ENCODE results near the gene ARHGAP40.

The ARHGAP40 gene

GRCh38 chr20:38609815-38610214 lies 8.2 kb downstream of the ARHGAP40 start:
- no peak for DNase-seq (ENCODE audit: low read depth, low spot score)
- no peak overlapping the region for H3K9ac ChIP-seq (ENCODE audit: insufficient read length, low read depth)
- H3K27me3 ChIP-seq (ENCODE audit: insufficient read depth, insufficient read length): no peaks in the 10 kb centered on the region
- no peak for TF ChIP-seq ZNF274 (IDR thresholded peaks at IDR 0.05; ENCODE audit: low read depth, low read length)
- TF ChIP-seq SUZ12 (IDR thresholded peaks at IDR 0.05; ENCODE audit: extremely low read depth, insufficient read depth, insufficient read length): no peak
- no peak for TF ChIP-seq YY1 (IDR thresholded peaks at IDR 0.05; ENCODE audit: insufficient read depth, insufficient read length)
- no peaks in the 10 kb centered on the region for H3K9me3 ChIP-seq (ENCODE audit: insufficient read depth, low read length)
- no peaks in the 10 kb centered on the region for H3K36me3 ChIP-seq (ENCODE audit: insufficient read depth, insufficient read length, low read length)
- H3K4me1 ChIP-seq (ENCODE audit: insufficient read depth, insufficient read length): peaks cover 23% of the 10 kb centered on the region
- H3K4me3 ChIP-seq (ENCODE audit: insufficient read length, low read depth): no peak overlapping the region

GRCh38 chr20:38610521-38610920 lies 8.9 kb downstream of the ARHGAP40 start:
- Histone ChIP-seq H3K4me3 (ENCODE audit: insufficient read length, low read depth) (no peak overlapping the region), H3K27me3 (ENCODE audit: insufficient read depth, insufficient read length) (no peaks in the 10 kb centered on the region), H3K9me3 (ENCODE audit: insufficient read depth, low read length) (no peaks in the 10 kb centered on the region), H3K4me1 (ENCODE audit: insufficient read depth, insufficient read length) (peaks cover 20% of the 10 kb centered on the region), H3K9ac (ENCODE audit: insufficient read length, low read depth) (no peak overlapping the region), H3K36me3 (ENCODE audit: insufficient read depth, insufficient read length, low read length) (no peaks in the 10 kb centered on the region)
- TF ChIP-seq YY1 (IDR thresholded peaks at IDR 0.05; ENCODE audit: insufficient read depth, insufficient read length): no peak
- no peak for TF ChIP-seq SUZ12 (IDR thresholded peaks at IDR 0.05; ENCODE audit: extremely low read depth, insufficient read depth, insufficient read length)
- no peak for DNase-seq (ENCODE audit: low read depth, low spot score)

- Histone ChIP-seq H3K9ac (ENCODE audit: insufficient read length, low read depth) (no peak overlapping the region), H3K4me1 (ENCODE audit: insufficient read depth, insufficient read length) (peaks cover 17% of the 10 kb centered on the region)
- TF ChIP-seq YY1 (IDR thresholded peaks at IDR 0.05; ENCODE audit: insufficient read depth, insufficient read length): no peak
- TF ChIP-seq ZNF274 (IDR thresholded peaks at IDR 0.05; ENCODE audit: low read depth, low read length): no peak
These were observed 11.3 kb downstream of the ARHGAP40 start for GRCh38 chr20:38612751-38613515.

GRCh38 chr20:38615283-38615682 lies 13.7 kb downstream of the ARHGAP40 start:
- Histone ChIP-seq H3K4me1 (ENCODE audit: insufficient read depth, insufficient read length) (peaks cover 4% of the 10 kb centered on the region), H3K9ac (ENCODE audit: insufficient read length, low read depth) (no peak overlapping the region), H3K4me3 (ENCODE audit: insufficient read length, low read depth) (no peak overlapping the region), H3K9me3 (ENCODE audit: insufficient read depth, low read length) (no peaks in the 10 kb centered on the region), H3K27me3 (ENCODE audit: insufficient read depth, insufficient read length) (no peaks in the 10 kb centered on the region), H3K36me3 (ENCODE audit: insufficient read depth, insufficient read length, low read length) (no peaks in the 10 kb centered on the region)
- TF ChIP-seq SUZ12 (IDR thresholded peaks at IDR 0.05; ENCODE audit: extremely low read depth, insufficient read depth, insufficient read length): no peak
- no peak for TF ChIP-seq YY1 (IDR thresholded peaks at IDR 0.05; ENCODE audit: insufficient read depth, insufficient read length)
- DNase-seq (ENCODE audit: low read depth, low spot score): no peak

More at GRCh38 chr20:38612751-38613515, 11.3 kb downstream of the ARHGAP40 start:
- no peak for DNase-seq (ENCODE audit: low read depth, low spot score)
- H3K9me3 ChIP-seq (ENCODE audit: insufficient read depth, low read length): no peaks in the 10 kb centered on the region
- no peaks in the 10 kb centered on the region for H3K36me3 ChIP-seq (ENCODE audit: insufficient read depth, insufficient read length, low read length)
- H3K4me3 ChIP-seq (ENCODE audit: insufficient read length, low read depth): no peak overlapping the region
- H3K27me3 ChIP-seq (ENCODE audit: insufficient read depth, insufficient read length): no peaks in the 10 kb centered on the region

GRCh38 chr20:38616457-38616856 lies 14.8 kb downstream of the ARHGAP40 start:
- Histone ChIP-seq H3K4me3 (ENCODE audit: insufficient read length, low read depth) (no peak overlapping the region), H3K27me3 (ENCODE audit: insufficient read depth, insufficient read length) (no peaks in the 10 kb centered on the region), H3K9ac (ENCODE audit: insufficient read length, low read depth) (no peak overlapping the region), H3K4me1 (ENCODE audit: insufficient read depth, insufficient read length) (peaks cover 4% of the 10 kb centered on the region), H3K36me3 (ENCODE audit: insufficient read depth, insufficient read length, low read length) (no peaks in the 10 kb centered on the region), H3K9me3 (ENCODE audit: insufficient read depth, low read length) (no peaks in the 10 kb centered on the region)
- TF ChIP-seq SUZ12 (IDR thresholded peaks at IDR 0.05; ENCODE audit: extremely low read depth, insufficient read depth, insufficient read length) (no peak), YY1 (IDR thresholded peaks at IDR 0.05; ENCODE audit: insufficient read depth, insufficient read length) (no peak), ZNF274 (IDR thresholded peaks at IDR 0.05; ENCODE audit: low read depth, low read length) (no peak)
- DNase-seq (ENCODE audit: low read depth, low spot score): no peak

GRCh38 chr20:38617011-38617829 lies 15.6 kb downstream of the ARHGAP40 start:
- no peaks in the 10 kb centered on the region for H3K9me3 ChIP-seq (ENCODE audit: insufficient read depth, low read length)
- peak; percentile 51 for DNase-seq (ENCODE audit: low read depth, low spot score)
- peaks cover 4% of the 10 kb centered on the region for H3K4me1 ChIP-seq (ENCODE audit: insufficient read depth, insufficient read length)
- peak overlapping the region; percentile 33 for H3K9ac ChIP-seq (ENCODE audit: insufficient read length, low read depth)
- H3K27me3 ChIP-seq (ENCODE audit: insufficient read depth, insufficient read length): no peaks in the 10 kb centered on the region
- TF ChIP-seq YY1 (IDR thresholded peaks at IDR 0.05; ENCODE audit: insufficient read depth, insufficient read length) (no peak), SUZ12 (IDR thresholded peaks at IDR 0.05; ENCODE audit: extremely low read depth, insufficient read depth, insufficient read length) (no peak), ZNF274 (IDR thresholded peaks at IDR 0.05; ENCODE audit: low read depth, low read length) (no peak)
- no peaks in the 10 kb centered on the region for H3K36me3 ChIP-seq (ENCODE audit: insufficient read depth, insufficient read length, low read length)
- H3K4me3 ChIP-seq (ENCODE audit: insufficient read length, low read depth): no peak overlapping the region

GRCh38 chr20:38617830-38618196 lies 16.2 kb downstream of the ARHGAP40 start:
- H3K9me3 ChIP-seq (ENCODE audit: insufficient read depth, low read length): no peaks in the 10 kb centered on the region
- TF ChIP-seq YY1 (IDR thresholded peaks at IDR 0.05; ENCODE audit: insufficient read depth, insufficient read length) (no peak), ZNF274 (IDR thresholded peaks at IDR 0.05; ENCODE audit: low read depth, low read length) (no peak), SUZ12 (IDR thresholded peaks at IDR 0.05; ENCODE audit: extremely low read depth, insufficient read depth, insufficient read length) (no peak)

More at GRCh38 chr20:38617830-38618196, 16.2 kb downstream of the ARHGAP40 start:
- Histone ChIP-seq H3K4me1 (ENCODE audit: insufficient read depth, insufficient read length) (peaks cover 2% of the 10 kb centered on the region), H3K27me3 (ENCODE audit: insufficient read depth, insufficient read length) (no peaks in the 10 kb centered on the region), H3K4me3 (ENCODE audit: insufficient read length, low read depth) (no peak overlapping the region), H3K36me3 (ENCODE audit: insufficient read depth, insufficient read length, low read length) (no peaks in the 10 kb centered on the region), H3K9ac (ENCODE audit: insufficient read length, low read depth) (peak overlapping the region; percentile 33)
- DNase-seq (ENCODE audit: low read depth, low spot score): no peak
